ENCODE results near the gene AICDA.
"Not testable (repeated sequence)": the region's sequence is repeated elsewhere in the genome, so short reads cannot be mapped to it uniquely, and the experiment has no call there.

- TF ChIP-seq POLR2AphosphoS5 (IDR thresholded peaks at IDR 0.05; ENCODE audit: low read depth, low read length); CTCF (IDR thresholded peaks at IDR 0.05 in 2 of 3, conservative IDR thresholded peaks at IDR 0.05 in 1 of 3; ENCODE audit: borderline replicate concordance in 1 of 3, insufficient read depth in 1 of 3, low read depth in 2 of 3, low read length in 2 of 3); ZNF274 (IDR thresholded peaks at IDR 0.05; ENCODE audit: low read depth, low read length); POLR2A (IDR thresholded peaks at IDR 0.05; ENCODE audit: borderline replicate concordance, extremely low read depth, insufficient read depth, insufficient read length); SP1 (IDR thresholded peaks at IDR 0.05; ENCODE audit: low read depth); JUND (IDR thresholded peaks at IDR 0.05); EZH2 (IDR thresholded peaks at IDR 0.05); EZH2phosphoT487 (IDR thresholded peaks at IDR 0.05; ENCODE audit: borderline replicate concordance); TCF7L2 (IDR thresholded peaks at IDR 0.05; ENCODE audit: borderline replicate concordance, extremely low read depth, insufficient read depth, insufficient read length); REST (IDR thresholded peaks at IDR 0.05; ENCODE audit: low read depth); ATF3 (IDR thresholded peaks at IDR 0.05); ELF1 (IDR thresholded peaks at IDR 0.05; ENCODE audit: borderline replicate concordance, low read depth); SIN3A (IDR thresholded peaks at IDR 0.05; ENCODE audit: low read depth): not testable (repeated sequence)
- TF ChIP-seq, protein P1, sequence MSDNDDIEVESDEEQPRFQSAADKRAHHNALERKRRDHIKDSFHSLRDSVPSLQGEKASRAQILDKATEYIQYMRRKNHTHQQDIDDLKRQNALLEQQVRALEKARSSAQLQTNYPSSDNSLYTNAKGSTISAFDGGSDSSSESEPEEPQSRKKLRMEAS (IDR thresholded peaks at IDR 0.05): not testable (repeated sequence)
Measured at GRCh38 chr12:8635342-8636006, 22.8 kb upstream of the AICDA start.

Measured in HCT116 (cell line).